ENCODE results near the gene FRMD4A.

Gene FRMD4A

GRCh38 chr10:13899941-13900340 is 430.8 kb downstream of the FRMD4A start:
- in situ Hi-C loops (cut with HindIII; ENCODE audit: low sequenced_read_pairs) = loop anchor here (5.0 kb wide), 1 partner anchor 37 kb away; no protein-coding TSS in a partner anchor

- in situ Hi-C loops (cut with HindIII; ENCODE audit: low sequenced_read_pairs) = loop anchor here (5.0 kb wide), 1 partner anchor 41 kb away; no protein-coding TSS in a partner anchor
Measured at GRCh38 chr10:13896146-13896545, 434.6 kb downstream of the FRMD4A start.

DNA sequence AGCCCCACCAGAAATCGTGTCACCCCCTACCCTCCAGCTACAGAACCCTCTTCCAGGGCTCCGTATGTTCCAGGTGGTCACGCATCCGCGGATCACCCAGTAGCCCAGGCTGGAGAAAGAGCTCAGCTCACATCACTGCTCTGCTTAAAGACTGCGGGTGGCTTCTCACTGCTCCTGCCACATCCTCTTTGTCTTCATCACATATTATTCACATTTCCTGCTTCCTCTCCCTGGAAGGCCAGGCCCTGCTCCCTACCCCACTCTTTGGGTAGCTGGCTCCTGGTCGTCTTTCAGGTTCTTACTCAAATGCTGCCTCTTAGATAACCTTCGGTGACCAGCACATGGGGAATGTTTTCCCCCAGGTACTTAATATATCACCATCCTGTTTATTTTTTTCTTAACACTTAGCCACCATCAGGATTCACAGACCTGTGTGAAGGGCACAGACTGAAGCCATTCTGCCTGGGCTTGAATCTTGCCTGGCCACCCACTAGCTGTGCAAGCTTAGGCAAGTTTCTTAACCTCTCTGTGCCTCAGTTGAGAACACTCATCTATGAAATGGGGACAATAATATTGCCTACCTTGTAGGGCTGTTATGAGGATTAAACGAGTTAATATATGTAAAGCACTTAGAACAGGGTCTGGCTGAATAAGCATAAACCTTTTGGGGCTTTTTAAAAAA is 436.2 kb downstream of the FRMD4A start:
- in situ Hi-C loops (cut with HindIII; ENCODE audit: low sequenced_read_pairs) = loop anchor here (5.0 kb wide), 1 partner anchor 43 kb away; no protein-coding TSS in a partner anchor

DNA sequence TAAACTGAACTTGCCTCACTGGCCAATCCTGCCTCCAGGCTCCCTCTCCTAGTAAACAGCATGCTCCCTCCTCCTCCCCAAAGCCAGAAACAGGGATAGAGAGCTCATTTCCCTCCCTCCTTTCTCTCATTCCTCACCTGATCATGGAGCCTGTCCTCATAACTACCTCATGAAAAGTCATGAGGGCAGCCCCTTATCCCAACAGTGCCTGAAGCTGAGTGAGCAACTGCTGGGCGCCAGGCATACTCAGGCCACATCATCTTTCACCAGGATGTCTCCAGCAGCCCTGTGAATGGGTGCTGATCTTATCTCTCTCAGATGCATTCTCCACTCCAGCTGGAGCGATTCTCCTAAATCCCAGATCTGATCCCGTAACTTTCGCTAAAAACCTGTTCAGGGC is 436.8 kb downstream of the FRMD4A start:
- in situ Hi-C loops (cut with HindIII; ENCODE audit: low sequenced_read_pairs) = no loop called here

- in situ Hi-C loops (cut with HindIII; ENCODE audit: low sequenced_read_pairs) = no loop called here
Measured at GRCh38 chr10:13892871-13893270, 437.9 kb downstream of the FRMD4A start.

DNA sequence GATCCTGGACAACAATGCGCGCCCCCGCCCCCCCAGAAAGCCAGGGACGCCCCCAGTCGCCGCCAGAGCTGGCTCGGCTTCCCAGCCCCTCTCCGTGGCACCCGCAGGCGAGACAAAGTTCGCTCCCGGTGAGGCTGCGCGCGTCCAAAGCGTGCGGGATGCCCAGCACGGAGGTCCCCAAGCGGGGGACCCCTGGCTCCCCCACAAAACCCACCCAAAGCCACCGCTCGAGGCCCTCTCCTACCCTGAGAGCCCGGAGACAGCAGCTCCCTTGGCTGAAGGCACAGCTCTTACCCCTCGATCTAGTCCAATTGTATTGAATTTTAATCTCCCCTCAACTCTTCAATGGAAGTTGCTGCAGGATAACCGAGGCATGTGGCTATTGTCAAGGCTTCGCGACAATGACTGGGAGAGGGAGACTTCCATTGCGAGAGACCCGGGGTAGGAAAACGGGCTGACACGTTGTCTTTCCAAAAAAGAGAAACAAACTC is 438.7 kb downstream of the FRMD4A start:
- in situ Hi-C loops (cut with HindIII; ENCODE audit: low sequenced_read_pairs) = no loop called here

GRCh38 chr10:13891128-13892000 is 439.4 kb downstream of the FRMD4A start:
- in situ Hi-C loops (cut with HindIII; ENCODE audit: low sequenced_read_pairs) = no loop called here

DNA sequence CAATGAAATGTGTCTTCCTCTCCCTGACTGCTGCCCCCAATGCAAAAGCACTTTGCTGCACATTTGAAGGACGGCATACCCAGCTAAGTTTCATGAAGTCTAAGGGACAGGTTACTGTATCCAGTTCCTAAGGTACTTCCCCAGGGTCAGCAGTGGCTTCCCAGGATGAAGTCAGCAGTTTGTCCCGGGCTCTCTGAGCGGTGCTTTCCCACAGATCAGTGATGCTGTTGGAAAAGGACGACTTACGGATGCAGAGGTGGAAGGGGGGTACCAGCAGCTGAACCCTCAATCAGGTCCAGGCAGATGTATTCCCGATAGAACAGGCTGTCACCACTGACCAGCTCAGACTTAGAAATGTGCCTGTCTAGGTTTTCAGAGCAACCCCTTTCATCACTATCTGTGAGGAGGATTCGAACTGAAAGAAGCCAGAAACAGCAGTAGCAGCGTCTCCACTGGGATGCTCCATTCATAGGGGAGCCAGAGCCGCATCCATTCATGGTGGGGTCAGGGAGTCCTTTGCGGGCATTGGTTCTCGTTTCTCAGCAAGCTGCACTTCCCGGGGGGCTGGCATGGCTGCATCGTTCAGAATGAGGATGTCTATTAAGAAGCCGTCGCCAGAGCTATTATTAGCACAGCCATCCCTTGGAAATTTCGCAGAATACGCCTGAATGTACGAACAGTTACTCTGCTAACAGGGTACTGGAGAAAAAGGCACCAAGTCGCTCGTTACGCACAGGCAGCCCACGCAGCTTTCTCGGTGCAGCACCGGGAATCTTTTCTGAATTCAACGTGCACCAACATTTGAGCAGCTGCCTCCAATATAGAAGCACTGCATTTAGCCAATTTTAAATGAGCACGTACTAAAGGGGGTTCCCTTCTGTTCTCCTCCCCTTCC is 440.2 kb downstream of the FRMD4A start:
- in situ Hi-C loops (cut with HindIII; ENCODE audit: low sequenced_read_pairs) = no loop called here

- in situ Hi-C loops (cut with HindIII; ENCODE audit: low sequenced_read_pairs) = loop anchor here (5.0 kb wide), 1 partner anchor 65 kb away; no protein-coding TSS in a partner anchor
Measured at GRCh38 chr10:13887761-13888160, 443.0 kb downstream of the FRMD4A start.

DNA sequence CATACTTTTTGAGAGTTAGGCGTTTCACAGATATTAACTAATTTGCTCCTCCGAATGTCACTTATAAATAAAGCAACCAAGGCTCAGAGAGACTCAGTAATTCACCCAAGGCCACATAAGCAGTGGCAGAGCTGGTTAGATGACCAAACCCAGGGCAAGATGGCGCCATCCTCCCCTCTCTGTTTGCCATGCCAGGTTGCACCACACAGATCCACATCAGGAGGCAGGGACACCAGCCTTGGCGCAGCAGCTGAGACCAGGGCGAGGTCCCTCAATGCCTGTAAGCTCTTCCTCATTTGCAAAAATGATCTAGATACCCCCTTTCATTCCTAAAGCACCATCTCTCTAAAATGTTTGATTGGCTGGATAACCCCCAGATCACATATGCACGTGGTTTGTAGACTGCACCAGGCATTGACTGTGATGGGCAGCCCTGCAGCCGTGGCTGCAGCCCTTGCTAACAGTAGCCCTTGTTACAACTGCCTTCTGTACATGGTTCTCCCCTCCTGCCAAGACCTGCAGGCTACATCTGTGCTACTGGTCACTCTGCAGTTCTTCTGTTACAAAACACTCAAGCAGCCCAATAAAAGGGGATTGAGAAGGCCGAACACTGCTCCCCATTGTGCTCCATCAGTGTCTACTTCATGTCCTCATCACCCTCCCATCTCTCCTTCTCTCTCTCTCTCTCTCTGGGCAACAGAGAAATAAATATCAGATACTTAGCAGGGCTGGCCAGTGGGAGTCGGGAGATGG is 445.3 kb downstream of the FRMD4A start:
- in situ Hi-C loops (cut with HindIII; ENCODE audit: low sequenced_read_pairs) = loop anchor here (5.0 kb wide), 1 partner anchor 63 kb away; no protein-coding TSS in a partner anchor

- in situ Hi-C loops (cut with HindIII; ENCODE audit: low sequenced_read_pairs) = no loop called here
Measured at GRCh38 chr10:13883636-13884444, 446.9 kb downstream of the FRMD4A start.

- in situ Hi-C loops (cut with HindIII; ENCODE audit: low sequenced_read_pairs) = no loop called here
Measured at GRCh38 chr10:13882119-13882711, 448.5 kb downstream of the FRMD4A start.

DNA sequence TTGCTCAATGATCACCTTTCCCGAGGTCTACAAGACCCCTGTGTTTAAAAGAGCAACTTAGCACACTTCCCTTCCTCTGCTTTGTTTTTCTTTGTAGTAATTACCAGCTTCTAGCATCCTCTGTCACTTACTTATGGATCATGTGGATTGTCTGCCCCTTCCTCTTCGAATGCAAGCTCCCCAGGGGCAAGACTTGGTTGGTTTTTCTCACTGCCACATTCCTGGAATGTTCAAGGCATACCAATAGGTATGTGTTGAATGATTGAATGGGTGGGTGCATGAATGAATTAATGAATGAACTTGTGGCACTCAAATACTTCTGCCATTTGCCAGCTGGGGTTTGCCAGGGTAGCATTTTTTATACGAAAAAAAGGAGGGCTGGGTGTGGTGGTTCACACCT is 450.0 kb downstream of the FRMD4A start:
- in situ Hi-C loops (cut with HindIII; ENCODE audit: low sequenced_read_pairs) = no loop called here

DNA sequence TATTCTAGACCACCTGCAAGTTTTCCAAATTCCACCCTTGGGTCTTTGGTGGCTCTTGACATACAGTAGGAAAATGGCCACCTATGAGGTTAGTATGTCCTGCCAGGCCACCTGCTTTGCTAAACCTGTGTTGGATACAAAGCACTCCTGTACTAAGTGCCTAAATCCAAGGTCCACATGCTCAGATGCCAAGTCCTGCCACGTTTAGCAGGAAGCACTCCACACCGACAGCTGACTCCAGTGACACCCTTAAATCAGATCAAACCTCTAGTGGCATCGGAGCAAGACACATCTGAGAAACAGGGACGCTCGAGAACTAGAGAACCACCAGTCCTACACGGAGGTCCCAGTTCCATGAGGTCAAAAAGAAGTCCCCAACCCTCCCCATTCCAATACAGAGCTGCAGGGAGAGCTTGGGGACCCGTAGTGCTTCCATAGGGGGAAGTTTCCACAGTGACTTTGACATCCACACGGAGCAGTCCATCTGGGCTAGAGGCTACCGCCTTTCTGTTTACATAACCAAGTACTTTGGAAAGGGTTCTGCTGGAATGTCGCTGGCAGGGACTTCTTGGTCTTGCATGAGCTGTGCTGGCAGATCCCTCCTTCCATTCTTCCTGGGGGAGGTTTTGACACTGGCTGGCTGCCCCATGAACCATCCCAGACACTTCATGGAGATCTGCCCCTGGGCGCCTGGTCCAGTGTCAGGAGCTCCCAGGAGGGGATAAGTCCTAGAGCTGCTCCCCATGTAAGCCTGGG is 453.4 kb downstream of the FRMD4A start:
- in situ Hi-C loops (cut with HindIII; ENCODE audit: low sequenced_read_pairs) = no loop called here

DNA sequence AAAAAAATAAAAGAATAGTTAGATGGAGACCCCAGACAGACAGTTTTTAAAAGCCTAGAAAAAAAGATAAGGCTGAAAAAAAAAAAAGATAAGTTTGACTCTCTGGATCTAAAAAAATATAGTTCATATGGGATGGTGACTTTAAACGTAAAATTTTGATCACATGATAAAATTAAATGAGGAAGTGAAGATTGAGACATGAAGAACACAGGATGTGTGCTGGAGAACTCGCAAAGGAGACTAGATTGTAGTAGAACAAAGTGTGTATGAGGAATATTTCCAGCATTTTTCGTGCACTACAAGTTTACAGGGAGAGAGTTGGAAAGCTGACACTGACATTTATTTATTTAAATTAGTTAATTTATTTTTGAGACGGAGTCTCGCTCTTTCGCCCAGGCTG is 457.5 kb downstream of the FRMD4A start:
- in situ Hi-C loops (cut with HindIII; ENCODE audit: low sequenced_read_pairs) = no loop called here

GRCh38 chr10:13872411-13872810 is 458.3 kb downstream of the FRMD4A start:
- in situ Hi-C loops (cut with HindIII; ENCODE audit: low sequenced_read_pairs) = no loop called here

- in situ Hi-C loops (cut with HindIII; ENCODE audit: low sequenced_read_pairs) = no loop called here
Measured at GRCh38 chr10:13871776-13872175, 458.9 kb downstream of the FRMD4A start.

DNA sequence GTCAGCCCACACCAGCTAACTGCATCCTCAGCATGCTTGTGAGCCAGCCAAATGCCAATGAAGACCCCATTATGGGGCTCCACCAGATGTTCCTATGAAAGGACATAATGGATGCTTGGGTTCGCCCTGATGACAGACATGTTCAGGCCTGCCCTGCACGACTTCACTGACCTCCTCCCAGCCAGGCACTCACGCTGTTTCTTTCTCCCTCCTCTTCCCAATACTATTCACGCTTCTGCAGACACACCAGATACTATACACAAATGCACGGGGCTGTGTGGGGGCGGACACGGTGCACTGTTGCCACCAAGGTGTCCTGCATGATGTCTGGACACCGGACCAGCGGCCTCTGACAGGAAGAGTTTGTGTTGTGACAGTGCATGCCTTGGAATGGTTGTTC is 459.7 kb downstream of the FRMD4A start:
- in situ Hi-C loops (cut with HindIII; ENCODE audit: low sequenced_read_pairs) = no loop called here
